ENCODE measurements around the gene SEC24C. TPM values are rescaled to one million over a fixed set of nuclear protein-coding genes. Genes with fewer than 3 reads are reported as not detected.

The SEC24C gene
- total and polyA plus RNA-seq, 2 of the 13 experiments (the other 11 are each of a cell fraction or from before 2014, with no cell fraction given), result 63.1 to 66.4 TPM

DNA sequence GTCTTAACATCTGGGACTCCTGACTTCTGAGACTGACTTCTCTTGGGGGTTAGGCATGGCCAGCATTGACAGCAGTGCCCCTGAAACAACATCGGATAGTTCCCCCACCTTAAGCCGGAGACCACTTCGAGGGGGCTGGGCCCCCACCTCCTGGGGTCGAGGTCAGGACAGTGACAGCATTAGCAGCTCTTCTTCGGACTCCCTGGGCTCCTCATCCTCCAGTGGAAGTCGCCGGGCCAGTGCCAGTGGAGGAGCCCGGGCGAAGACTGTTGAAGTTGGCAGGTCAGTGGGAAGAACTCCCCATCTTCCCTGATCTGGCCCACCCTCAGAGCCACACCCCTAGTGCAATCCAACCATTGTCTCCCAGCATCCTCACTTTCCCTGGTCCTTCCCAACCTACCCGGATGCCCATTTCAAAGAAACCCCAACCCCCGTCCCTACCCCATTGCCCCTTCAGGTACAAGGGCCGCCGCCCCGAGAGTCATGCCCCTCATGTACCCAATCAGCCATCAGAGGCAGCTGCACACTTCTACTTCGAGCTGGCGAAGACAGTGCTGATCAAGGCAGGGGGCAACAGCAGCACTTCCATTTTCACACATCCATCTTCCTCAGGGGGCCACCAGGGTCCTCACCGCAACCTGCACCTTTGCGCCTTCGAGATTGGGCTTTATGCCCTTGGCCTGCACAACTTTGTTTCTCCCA, 53.3 kb downstream of the SEC24C start:
- Histone ChIP-seq H3K4me2 (ENCODE audit: low read depth, low read length) (no peak overlapping the region), H3K9me3 (ENCODE audit: low read length) (no peaks in the 10 kb centered on the region), H3K79me2 (ENCODE audit: insufficient read depth, low read length) (no peaks in the 10 kb centered on the region), H2AFZ (ENCODE audit: low read length) (no peak overlapping the region), H3K36me3 (replicated peaks in 1 of 2; ENCODE audit: control insufficient read depth in 1 of 2, insufficient read depth in 2 of 2, low read length in 2 of 2) (peaks cover 30 to 80% of the 10 kb centered on the region in 2 experiments), H3K4me1 (ENCODE audit: insufficient read depth, low read length) (no peaks in the 10 kb centered on the region), H3K4me3 (replicated peaks in 1 of 3; ENCODE audit: insufficient read depth in 1 of 3, low read depth in 2 of 3, low read length in 3 of 3) (no peak overlapping the region), H3K27ac (ENCODE audit: extremely low read length, insufficient read depth, low read length) (no peak overlapping the region), H4K20me1 (ENCODE audit: insufficient read depth, low read length) (no peaks in the 10 kb centered on the region; the same call in 1 of the 2 replicates), H3K9ac (ENCODE audit: insufficient read depth, low read depth, low read length) (no peak overlapping the region), H3K27me3 (ENCODE audit: control insufficient read depth in 1 of 2, insufficient read depth in 2 of 2, low read length in 2 of 2) (no peaks in the 10 kb centered on the region)
- WGBS (ENCODE audit: low lambda C conversion rate), result 98% methylated on average over 10 of the region's 19 CpGs
- ChIA-PET POLR2A (interaction anchor here (1.0 kb wide), 1 partner anchor 10 kb away, joined by 3 read pairs; no protein-coding TSS in a partner anchor), CTCF (ENCODE audit: low intra/inter-chr PET ratio, low total read pairs) (no interaction called here)
- DNase-seq (ENCODE audit: low spot score) (no peak), ATAC-seq (no peak), FAIRE-seq (no peak)
- in situ Hi-C loops (cut with HindIII; ENCODE audit: extremely low pct_ligation_motif_present, low pct_unique_long_range_greater_than_20kb) (no loop called here), intact Hi-C loops (cut with micrococcal nuclease; ENCODE audit: unreplicated experiment) (no loop called here)
- TF ChIP-seq, protein P1, sequence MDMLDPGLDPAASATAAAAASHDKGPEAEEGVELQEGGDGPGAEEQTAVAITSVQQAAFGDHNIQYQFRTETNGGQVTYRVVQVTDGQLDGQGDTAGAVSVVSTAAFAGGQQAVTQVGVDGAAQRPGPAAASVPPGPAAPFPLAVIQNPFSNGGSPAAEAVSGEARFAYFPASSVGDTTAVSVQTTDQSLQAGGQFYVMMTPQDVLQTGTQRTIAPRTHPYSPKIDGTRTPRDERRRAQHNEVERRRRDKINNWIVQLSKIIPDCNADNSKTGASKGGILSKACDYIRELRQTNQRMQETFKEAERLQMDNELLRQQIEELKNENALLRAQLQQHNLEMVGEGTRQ (IDR thresholded peaks at IDR 0.05; ENCODE audit: low read depth, low read length), result no peak
- TF ChIP-seq, protein P1 (CRISPR knock-in tag; IDR thresholded peaks at IDR 0.05; ENCODE audit: borderline replicate concordance), result no peak
- TF ChIP-seq POLR2G (IDR thresholded peaks at IDR 0.05; ENCODE audit: low read depth, low read length) (peak; percentile 27; the same call in 1 of the 2 replicates), ZNF329 (CRISPR knock-in tag; IDR thresholded peaks at IDR 0.05; ENCODE audit: low read depth) (no peak), ZNF772 (CRISPR knock-in tag; IDR thresholded peaks at IDR 0.05) (no peak), AGO2 (optimal IDR thresholded peaks at IDR 0.05; ENCODE audit: low read depth, low read length) (peak; percentile 63), ZNF546 (CRISPR knock-in tag; conservative IDR thresholded peaks at IDR 0.05) (no peak)
- no TSS peak for BruUV-seq (replicated peaks)

All from HepG2 (cell line).